ENCODE results near the gene SLC1A5. TPM values are rescaled to one million over a fixed set of nuclear protein-coding genes. Genes with fewer than 3 reads are reported as not detected.

SLC1A5 gene
- total RNA-seq, 2 donors from 2014 or later: 84.3 to 169 TPM

DNA sequence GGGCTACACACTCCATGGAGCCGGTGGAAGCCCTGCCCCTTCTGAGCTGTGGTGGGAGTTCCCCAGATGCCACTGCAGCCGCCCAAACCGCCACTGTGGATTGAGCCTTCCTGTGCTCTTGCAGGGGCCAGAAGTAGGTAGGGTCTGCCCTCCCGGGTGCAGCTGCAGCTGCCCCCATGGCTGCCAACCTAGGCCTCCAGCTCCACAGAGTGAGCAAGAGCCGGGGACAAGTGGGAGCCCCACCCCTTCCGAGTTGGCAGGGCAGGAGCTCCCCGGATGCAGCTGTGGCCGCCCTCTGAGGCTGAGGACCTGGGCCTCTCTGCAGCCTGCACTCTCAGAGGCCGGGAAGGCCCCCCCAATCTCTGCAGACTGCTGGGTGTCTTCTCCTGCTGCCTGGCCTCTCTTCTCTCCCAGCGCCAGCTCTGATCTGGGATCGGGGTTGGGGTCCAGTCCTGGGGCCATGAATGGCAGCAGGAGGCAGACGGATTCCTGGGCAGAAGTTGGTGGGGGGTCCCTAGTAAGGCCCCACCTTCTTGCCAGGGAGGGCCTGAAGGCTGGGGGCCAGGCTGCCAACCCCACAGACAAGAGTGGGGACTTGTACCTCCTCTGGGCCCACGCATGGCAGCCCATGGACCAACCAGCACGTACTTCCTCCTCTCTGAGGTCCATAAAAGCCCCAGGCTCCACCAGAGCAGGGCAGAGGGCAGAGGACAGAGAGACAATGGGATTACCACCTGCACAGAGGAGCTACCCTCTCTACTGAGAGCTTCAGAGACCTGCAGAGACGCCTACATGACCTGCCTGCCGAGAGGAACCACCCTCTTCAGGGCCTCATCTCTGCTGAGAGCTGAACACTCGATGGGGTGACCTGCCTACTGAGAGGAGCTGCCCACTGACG, 33.4 kb upstream of the SLC1A5 start:
- intact Hi-C loops (cut with DNase I): no loop called here

DNA sequence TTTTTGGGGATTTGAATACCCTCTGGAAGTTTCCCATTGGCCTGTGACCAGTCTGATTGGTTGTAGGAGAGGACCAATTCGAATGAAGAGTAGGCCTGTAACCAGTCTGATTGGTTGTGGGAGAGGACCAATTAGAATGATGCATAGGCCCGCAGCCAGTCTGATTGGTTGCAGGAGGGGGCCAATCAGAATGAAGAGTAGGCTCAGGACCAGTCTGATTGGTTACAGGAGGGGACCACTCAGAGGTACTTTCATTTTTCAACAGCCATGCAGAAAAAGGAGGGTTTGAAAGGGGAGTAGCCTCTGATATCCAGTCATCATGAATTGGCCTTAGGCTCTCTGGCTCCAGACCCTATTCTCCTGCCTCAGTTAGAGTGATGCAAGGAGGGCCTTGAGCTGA, 30.4 kb upstream of the SLC1A5 start:
- no peak for DNase-seq
- intact Hi-C loops (cut with DNase I): no loop called here
- Histone ChIP-seq H3K36me3 (no peaks in the 10 kb centered on the region), H3K4me1 (peaks cover 16% of the 10 kb centered on the region), H3K27me3 (no peaks in the 10 kb centered on the region), H3K27ac (no peak overlapping the region), H3K4me3 (no peak overlapping the region), H3K9ac (ENCODE audit: low read depth in 2 of 2, low read length in 2 of 2) (no peak overlapping the region), H3K9me3 (no peaks in the 10 kb centered on the region)
- TF ChIP-seq, protein P1, sequence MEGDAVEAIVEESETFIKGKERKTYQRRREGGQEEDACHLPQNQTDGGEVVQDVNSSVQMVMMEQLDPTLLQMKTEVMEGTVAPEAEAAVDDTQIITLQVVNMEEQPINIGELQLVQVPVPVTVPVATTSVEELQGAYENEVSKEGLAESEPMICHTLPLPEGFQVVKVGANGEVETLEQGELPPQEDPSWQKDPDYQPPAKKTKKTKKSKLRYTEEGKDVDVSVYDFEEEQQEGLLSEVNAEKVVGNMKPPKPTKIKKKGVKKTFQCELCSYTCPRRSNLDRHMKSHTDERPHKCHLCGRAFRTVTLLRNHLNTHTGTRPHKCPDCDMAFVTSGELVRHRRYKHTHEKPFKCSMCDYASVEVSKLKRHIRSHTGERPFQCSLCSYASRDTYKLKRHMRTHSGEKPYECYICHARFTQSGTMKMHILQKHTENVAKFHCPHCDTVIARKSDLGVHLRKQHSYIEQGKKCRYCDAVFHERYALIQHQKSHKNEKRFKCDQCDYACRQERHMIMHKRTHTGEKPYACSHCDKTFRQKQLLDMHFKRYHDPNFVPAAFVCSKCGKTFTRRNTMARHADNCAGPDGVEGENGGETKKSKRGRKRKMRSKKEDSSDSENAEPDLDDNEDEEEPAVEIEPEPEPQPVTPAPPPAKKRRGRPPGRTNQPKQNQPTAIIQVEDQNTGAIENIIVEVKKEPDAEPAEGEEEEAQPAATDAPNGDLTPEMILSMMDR (IDR thresholded peaks at IDR 0.05): no peak

More for the DNA sequence above, 33.4 kb upstream of the SLC1A5 start:
- Histone ChIP-seq H3K36me3 (no peaks in the 10 kb centered on the region), H3K27ac (peak overlapping the region; percentile 55), H3K4me3 (no peak overlapping the region), H3K9ac (ENCODE audit: low read depth in 2 of 2, low read length in 2 of 2) (peak overlapping the region in 1 of 2 donors; percentile 62), H3K27me3 (no peaks in the 10 kb centered on the region), H3K9me3 (no peaks in the 10 kb centered on the region), H3K4me1 (peaks cover 16% of the 10 kb centered on the region)
- TF ChIP-seq, protein P1 (IDR thresholded peaks at IDR 0.05): no peak
- DNase-seq: peak; percentile 58

DNA sequence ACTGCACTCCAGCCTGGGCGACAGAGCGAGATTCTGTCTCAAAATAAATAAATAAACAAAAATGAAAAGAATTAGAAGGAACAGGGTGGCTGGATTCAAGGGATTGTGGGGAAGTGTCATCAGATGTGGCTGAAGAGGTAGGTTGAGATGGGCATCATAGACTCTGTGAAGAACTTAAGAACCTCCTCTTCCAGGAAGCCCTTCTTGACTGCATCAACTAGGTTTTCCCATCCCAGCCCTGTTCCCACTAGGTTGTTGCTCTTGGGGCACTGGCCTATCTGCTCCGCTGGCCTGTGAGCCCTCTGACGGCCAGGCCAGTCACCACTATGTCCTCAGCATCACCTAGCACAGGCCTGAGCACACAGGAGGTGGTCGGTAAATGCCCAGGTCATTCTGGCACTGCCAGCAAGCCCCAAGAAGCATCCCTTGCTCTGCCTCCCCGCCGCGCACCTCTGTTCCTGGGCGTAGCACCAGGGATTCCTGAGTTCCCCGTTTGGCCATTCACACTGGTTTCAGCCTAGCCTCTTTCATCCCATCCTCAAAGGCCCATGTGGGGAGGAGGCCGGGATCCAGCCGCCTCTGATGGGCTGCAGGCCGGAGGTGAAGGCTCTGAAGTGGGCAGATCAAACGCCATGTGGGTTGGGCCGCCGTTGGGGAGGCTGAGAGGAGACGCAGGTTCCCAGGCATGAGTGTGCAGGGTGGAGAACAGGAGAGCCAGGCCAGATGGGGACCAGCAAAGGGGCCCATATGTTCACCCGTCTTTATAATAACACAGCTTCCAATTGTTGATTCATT, 27.6 kb upstream of the SLC1A5 start:
- no peak overlapping the region for H3K4me3 ChIP-seq
- H3K4me1 ChIP-seq: peaks cover 5% of the 10 kb centered on the region
- TF ChIP-seq, protein P1 (IDR thresholded peaks at IDR 0.05): no peak
- no peak overlapping the region for H3K27ac ChIP-seq
- intact Hi-C loops (cut with DNase I): no loop called here
- H3K36me3 ChIP-seq: no peaks in the 10 kb centered on the region
- no peak overlapping the region for H3K9ac ChIP-seq (ENCODE audit: low read depth in 2 of 2, low read length in 2 of 2)
- no peak for DNase-seq
- H3K9me3 ChIP-seq: no peaks in the 10 kb centered on the region
- H3K27me3 ChIP-seq: no peaks in the 10 kb centered on the region

DNA sequence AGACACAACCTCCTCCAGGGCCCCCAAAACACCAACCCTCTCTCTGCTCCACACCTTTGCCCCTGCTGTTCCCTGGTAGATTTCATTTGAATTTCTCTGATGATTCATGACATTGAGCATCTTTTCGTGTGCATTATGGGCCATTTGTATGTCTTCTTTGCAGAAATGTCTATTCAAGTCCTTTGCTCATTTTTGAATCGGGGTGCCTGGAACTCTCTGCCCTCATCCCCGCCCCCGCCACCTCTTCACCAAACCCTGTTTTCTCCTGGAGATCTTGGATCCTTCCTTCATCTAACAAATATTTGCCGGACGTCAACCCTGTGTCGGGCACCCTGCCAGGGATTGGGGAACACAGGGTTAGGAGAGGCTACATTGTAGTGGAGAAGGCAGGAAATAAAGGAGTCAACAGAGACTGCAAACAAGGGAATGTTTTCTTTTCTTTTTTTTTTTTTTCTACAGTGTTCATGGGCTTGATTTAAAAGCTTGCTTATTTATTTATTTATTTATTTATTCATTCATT, 25.5 kb upstream of the SLC1A5 start:
- H3K9me3 ChIP-seq: no peaks in the 10 kb centered on the region
- H3K36me3 ChIP-seq: no peaks in the 10 kb centered on the region
- no peaks in the 10 kb centered on the region for H3K27me3 ChIP-seq
- H3K4me3 ChIP-seq: no peak overlapping the region
- intact Hi-C loops (cut with DNase I): no loop called here
- H3K4me1 ChIP-seq: no peaks in the 10 kb centered on the region
- no peak overlapping the region for H3K27ac ChIP-seq
- peak; percentile 50 for DNase-seq
- TF ChIP-seq, protein P1 (IDR thresholded peaks at IDR 0.05): no peak
- peak overlapping the region in 1 of 2 donors; percentile 21 for H3K9ac ChIP-seq (ENCODE audit: low read depth in 2 of 2, low read length in 2 of 2)

Data from colonic mucosa (tissue), 4 donors.